Activated CD4-positive, CD25-positive, alpha-beta regulatory T cell treated with anti-CD3 and anti-CD28 coated beads, Interleukin-2, amount 50 U/mL, for 24 hours (primary cell): ENCODE measurements around the gene RNF121.
A peak's percentile ranks its signal among the peaks of the same experiment; 100 is the strongest.
"Not testable (repeated sequence)": the region's sequence is repeated elsewhere in the genome, so short reads cannot be mapped to it uniquely, and the experiment has no call there.

Experiments
- ATAC-seq, 2 donors: fragments of 150-1000 bp; cut with Tn5 transposase; one replicate each; pipeline ENCODE4 v1.10.0; 2021; ENCODE audit warnings: mild to moderate bottlenecking in 1 of 2, moderate library complexity in 1 of 2

Gene RNF121

GRCh38 chr11:71928737-71929443, at the start of gene RNF121:
TSS of gene RNF121 (plus strand) at chr11:71929046. CDS start at chr11:71929062, 16 bp downstream.
- ATAC-seq = peak; percentile 92 to 95

- not testable (repeated sequence) for ATAC-seq
These were observed 43.0 kb upstream of the RNF121 start for GRCh38 chr11:71885806-71886205.

DNA sequence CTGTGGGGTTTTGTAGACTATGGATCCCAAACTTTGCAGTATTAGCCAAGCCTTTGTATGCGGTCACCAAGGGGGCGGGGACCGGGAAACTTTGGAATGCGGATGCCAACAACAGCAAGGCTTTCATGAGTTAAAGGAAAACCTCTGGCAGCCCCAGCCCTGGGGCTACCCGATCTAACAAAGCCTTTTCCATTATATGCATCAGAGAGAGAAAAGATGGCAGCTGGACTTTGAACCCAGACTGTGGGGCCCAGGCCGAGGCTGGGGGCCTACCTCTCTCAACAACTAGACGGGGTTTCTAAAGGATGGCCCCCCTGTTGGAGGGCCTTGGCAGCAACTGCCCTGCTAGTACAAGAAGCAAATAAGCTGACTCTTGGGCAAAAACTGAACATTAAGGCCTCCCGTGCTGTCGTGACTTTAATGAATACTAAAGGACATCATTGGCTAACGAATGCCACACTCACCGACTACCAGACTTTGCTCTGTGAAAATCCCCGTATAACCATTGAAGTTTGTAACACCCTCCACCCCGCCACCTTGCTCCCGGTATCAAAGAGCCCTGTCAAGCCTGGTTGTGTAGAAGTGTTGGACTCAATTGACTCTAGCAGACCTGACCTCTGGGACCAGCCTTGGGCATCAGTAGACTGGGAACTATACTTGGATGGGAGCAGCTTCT, 40.4 kb upstream of the RNF121 start:
- not testable (repeated sequence) for ATAC-seq

DNA sequence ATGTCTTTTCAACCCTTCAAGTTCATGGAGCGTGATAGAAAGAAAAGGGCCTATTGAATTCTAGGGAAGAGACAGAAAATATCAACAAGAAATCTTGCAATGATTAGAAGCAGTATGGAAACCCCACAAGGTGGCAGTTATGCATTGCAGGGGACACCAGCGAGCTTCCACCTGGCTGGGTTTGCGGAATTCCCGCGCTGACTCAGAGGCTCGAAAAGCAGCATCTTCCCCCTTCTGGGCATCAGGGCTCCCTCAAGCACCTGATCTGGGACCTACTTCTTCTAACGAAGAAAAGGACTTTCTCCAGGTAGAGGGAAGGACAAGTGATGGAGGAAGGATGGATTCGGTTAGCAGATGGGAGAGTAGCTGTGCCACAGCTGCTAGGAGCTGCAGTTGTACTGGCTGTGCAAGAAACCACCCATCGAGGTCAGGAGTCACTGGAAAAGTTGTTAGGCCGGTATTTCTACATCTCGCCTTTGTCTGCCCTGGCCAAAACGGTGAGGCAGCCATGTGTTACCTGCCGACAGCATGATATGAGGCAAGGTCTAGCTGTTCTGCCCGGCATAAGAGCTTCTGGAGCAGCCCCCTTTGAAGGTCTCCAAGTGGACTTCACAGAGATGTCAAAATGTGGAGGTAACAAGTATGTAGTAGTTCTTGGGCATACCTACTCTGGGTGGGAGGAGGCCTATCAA, 39.5 kb upstream of the RNF121 start:
- ATAC-seq = not testable (repeated sequence)

DNA sequence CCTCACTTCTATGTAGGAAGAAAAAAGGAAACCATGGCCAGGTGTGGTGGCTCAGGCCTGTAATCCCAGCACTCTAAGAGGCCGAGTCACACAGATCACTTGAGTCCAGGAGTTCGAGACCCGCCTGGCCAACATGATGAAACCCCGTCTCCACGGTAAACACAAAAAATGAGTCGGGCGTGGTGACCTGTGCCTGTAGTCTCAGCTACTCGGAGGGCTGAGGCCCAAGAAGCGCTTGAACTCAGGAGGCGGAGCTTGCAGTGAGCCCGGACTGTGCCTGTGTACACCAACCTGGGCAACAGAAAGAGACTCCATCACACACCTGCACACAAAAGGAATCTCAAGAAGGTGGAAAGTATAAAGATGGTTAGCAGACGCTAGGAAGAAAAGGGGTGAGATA, 32.9 kb upstream of the RNF121 start:
- ATAC-seq = no peak

DNA sequence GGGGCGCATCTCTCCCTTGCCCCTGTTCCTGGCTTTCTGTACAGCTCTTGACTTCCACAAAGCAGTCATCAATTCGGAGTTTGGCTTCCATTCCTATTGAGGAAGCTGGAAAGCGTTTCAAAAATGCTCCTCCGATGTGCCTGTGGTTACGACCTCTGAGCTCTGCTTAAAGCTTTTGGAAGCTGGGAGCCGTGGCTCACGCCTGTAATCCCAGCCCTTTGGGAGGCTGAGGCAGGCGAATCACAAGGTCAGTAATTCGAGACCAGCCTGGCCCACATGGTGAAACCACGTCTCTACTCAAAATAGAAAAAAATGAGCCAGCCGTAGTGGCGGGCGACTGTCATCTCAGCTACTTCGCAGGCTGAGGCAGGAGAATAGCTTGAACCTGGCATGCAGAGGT, 27.7 kb upstream of the RNF121 start:
- not testable (repeated sequence) for ATAC-seq

GRCh38 chr11:71908218-71908617, 20.6 kb upstream of the RNF121 start:
- no peak for ATAC-seq

DNA sequence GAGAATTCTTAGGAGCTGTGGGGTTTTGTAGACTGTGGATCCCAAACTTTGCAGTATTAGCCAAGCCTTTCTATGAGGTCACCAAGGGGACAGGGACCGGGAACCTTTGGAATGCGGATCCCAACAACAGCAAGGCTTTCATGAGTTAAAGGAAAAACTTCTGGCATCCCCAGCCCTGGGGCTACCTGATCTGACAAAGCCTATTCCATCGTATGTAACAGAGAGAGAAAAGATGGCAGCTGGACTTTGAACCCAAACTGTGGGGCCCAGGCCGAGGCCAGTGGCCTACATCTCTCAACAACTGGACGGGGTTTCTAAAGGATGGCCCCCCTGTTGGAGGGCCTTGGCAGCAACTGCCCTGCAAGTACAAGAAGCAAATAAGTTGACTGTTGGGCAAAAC, 18.1 kb upstream of the RNF121 start:
- ATAC-seq = not testable (repeated sequence)

DNA sequence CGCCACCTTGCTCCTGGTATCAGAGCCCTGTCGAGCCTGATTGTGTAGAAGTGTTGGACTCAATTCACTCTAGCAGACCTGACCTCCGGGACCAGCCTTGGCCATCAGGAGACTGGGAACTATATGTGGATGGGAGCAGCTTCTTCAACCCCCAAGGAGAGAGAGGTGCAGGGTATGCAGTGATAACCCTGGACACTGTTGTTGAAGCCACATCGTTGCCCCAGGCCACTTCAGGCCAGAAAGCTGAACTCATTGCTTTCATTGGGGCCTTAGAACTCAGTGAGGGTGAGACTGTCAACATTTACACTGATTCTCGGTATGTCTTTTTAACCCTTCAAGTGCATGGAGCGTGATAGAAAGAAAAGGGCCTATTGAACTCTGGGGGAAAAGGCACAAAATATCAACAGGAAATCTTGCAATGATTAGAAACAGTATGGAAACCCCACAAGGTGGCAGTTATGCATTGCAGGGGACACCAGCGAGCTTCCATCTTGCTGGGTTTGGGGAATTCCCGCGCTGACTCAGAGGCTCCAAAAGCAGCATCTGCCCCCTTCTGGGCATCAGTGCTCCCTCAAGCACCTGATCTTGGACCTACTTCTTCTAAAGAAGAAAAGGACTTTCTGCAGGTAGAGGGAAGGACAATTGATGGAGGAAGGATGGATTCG, 17.4 kb upstream of the RNF121 start:
- ATAC-seq = not testable (repeated sequence)

DNA sequence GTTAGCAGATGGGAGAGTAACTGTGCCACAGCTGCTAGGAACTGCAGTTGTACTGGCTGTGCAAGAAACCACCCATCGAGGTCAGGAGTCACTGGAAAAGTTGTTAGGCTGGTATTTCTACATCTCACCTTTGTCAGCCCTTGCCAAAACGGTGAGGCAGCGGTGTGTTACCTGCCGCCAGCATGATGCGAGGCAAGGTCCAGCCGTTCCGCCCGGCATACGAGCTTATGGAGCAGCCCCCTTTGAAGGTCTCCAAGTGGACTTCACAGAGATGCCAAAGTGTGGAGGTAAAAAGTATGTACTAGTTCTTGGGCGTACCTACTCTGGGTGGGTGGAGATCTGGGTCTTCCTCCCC, 16.9 kb upstream of the RNF121 start:
- ATAC-seq = not testable (repeated sequence)

DNA sequence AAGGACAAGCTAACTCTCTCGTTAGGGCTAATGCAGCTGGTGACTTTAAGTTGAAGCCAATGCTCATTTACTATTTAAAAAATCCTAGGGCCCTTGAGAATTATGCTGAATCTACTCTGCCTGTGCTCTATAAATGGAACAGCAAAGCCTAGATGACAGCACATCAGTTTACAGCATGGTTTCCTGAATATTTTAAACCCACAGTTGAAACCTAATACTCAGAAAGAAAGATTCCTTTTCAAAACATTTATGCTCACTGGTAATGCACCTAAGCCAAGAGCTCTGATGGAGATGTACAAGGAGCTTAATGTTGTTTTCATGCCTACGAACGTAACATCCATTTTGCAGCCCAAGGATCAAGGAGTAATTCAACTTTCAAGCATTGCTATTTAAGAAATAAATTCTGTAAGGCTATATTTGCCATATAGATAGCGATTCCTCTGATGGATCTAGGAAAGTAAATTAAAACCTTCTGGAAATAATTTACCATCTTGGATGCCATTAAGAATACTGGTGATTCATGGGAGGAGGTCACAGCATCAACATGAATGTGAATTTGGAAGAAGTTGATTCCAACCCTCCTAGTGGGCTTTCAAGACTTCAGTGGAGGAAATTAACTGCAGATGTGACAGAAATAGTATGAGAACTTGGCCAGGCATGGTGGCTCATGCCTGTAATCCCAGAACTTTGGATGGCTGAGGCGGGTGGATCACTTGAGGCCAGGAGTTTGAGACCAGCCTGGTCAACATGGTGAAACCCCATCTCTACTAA, 14.9 kb upstream of the RNF121 start:
- no peak for ATAC-seq

- peak in 1 of 2 donors; percentile 56 for ATAC-seq
These were observed 14.1 kb upstream of the RNF121 start for GRCh38 chr11:71914617-71915189.

DNA sequence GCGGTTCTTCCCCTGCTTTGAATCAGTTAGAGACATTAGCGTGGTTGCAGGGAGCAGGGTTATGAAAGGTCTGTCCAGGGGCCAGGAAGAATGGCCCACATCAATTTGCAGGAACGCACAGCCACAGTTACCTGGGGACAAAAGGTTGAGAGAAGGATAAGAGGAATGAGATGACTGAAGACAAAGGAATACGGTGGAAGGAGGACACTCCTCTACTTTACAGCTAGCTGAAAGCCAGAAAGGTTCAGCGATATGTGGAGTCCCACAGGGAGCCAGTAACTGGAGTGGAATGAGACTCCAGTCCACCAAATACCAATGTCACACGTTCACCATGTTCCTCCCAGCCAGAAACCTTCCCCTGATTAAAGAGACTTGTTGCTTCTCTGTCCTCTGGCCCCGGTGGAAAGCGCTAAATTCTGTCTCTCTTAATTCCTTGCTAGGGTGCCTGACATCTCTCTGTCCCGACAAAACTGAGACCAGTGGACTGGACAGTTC, 11.2 kb upstream of the RNF121 start:
- ATAC-seq = no peak

- ATAC-seq = peak; percentile 82 to 83
These were observed 768 bp upstream of the RNF121 start, which contains the start of gene XNDC1N for GRCh38 chr11:71927820-71928736. TSS of gene XNDC1N (minus strand) at chr11:71928594. CDS start at chr11:71923353, 5,241 bp downstream.

DNA sequence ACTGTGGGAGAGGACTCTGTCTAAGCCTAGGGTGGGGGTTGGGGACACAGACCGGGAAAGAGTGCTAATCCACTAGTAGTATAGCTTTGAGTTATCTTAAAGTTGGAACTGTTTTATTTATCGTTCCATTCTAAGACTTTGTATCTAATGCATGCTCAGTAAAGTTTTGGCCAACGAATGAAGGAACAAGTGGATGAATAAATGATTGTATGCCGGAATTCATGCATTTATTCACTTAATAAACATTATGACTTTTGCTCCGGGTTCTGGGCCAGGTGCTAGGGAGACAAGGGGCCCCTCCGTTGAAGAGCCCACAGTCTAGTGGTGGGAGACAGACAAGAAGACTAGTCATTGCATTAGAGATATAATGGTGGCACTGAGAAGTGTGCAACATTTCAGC, 645 bp downstream of the RNF121 start:
- ATAC-seq = no peak

GRCh38 chr11:71930556-71931244, 1.9 kb downstream of the RNF121 start:
- no peak for ATAC-seq

- ATAC-seq = peak; percentile 5 to 6
These were observed 2.4 kb downstream of the RNF121 start for GRCh38 chr11:71931245-71931602.

DNA sequence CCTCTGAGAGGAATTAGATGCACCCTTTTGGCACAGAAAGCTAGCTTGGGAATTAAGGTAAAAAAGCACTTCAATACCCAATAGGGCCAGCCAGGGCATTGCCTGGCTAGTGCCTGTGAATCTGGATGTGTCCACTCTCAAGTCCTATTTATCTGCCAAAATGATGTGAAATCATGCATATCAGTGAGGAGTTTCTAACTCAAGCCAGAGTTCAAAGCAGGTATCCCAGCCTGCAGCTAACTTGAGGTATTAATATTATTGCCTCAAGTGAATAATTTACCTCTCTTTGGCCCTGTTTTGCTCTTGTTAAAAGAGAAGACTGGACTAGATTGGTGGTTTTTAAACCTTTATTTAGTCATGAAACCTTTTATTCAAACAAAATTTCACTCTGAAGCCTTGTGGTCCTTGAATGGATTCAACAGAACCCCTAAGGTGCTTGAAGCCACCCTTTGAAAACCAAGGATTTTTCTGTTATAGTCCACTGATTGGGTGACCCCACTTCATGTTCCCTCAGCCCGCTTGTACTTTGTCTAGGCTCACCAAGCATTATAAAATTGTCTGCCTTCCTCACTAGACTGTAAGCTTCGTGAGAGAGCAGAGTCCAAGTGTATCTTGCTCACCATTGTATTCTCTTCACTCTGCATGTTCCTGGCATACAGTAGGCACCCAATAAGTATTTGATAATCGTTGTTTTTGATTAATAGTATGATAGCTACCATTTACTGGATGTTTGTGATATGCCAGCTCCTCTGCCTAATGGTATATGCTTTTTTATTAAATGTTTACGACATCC, 4.5 kb downstream of the RNF121 start:
- ATAC-seq = no peak

GRCh38 chr11:71934213-71934612, 5.4 kb downstream of the RNF121 start:
- ATAC-seq = peak in 1 of 2 donors; percentile 24
